Cardiac fibroblast (primary cell): ENCODE measurements around the gene CFAP97D2.

ENCODE experiments used
- DNase-seq, 2 donors: peaks; one replicate each; pipeline versions ENCODE4 v3.0.0 to v3.0.0-alpha.2; 2010; ENCODE audit warnings: low read depth in 2 of 2
- H3K4me3 ChIP-seq, 2 donors: replicated peaks in 1 of 2; 1 replicate in 1 of 2; 2 replicates in 1 of 2; pipeline ENCODE4 v1.5.1; 2011; ENCODE audit warnings: low read depth in 2 of 2, low read length in 2 of 2, mild to moderate bottlenecking in 2 of 2, moderate library complexity in 1 of 2
- TF ChIP-seq, protein P1 (sequence below): IDR thresholded peaks from one replicate; pipeline ENCODE4 v1.5.1; 2011; ENCODE audit warnings: low read depth, mild to moderate bottlenecking, low read length, inconsistent platforms

CFAP97D2 gene

GRCh38 chr13:114230117-114230516, 51.1 kb downstream of the CFAP97D2 start:
- TF ChIP-seq, protein P1, sequence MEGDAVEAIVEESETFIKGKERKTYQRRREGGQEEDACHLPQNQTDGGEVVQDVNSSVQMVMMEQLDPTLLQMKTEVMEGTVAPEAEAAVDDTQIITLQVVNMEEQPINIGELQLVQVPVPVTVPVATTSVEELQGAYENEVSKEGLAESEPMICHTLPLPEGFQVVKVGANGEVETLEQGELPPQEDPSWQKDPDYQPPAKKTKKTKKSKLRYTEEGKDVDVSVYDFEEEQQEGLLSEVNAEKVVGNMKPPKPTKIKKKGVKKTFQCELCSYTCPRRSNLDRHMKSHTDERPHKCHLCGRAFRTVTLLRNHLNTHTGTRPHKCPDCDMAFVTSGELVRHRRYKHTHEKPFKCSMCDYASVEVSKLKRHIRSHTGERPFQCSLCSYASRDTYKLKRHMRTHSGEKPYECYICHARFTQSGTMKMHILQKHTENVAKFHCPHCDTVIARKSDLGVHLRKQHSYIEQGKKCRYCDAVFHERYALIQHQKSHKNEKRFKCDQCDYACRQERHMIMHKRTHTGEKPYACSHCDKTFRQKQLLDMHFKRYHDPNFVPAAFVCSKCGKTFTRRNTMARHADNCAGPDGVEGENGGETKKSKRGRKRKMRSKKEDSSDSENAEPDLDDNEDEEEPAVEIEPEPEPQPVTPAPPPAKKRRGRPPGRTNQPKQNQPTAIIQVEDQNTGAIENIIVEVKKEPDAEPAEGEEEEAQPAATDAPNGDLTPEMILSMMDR: no peak
- H3K4me3 ChIP-seq: no peak overlapping the region
- no peak for DNase-seq

- DNase-seq: no peak
- H3K4me3 ChIP-seq: no peak overlapping the region
- TF ChIP-seq, protein P1: no peak
Observed at GRCh38 chr13:114230575-114230974, 51.5 kb downstream of the CFAP97D2 start.

DNA sequence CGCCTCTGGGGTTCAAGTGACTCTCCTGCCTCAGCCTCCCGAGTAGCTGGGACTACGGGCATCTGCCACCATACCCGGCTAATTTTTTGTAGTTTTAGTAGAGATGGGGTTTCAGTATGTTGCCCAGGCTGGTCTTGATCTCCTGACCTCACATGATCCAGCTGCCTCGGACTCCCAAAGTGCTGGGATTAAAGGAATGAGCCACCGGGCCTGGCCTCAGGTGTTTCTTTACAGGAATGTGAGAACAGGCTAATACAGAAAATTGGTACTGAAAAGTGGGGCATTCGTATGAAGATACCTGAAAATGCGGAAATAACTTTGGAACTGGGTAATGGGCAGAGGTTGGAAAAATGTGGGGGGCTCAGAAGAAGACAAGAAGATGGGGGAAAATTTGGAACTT, 52.8 kb downstream of the CFAP97D2 start:
- H3K4me3 ChIP-seq: no peak overlapping the region
- DNase-seq: no peak
- TF ChIP-seq, protein P1: no peak

DNA sequence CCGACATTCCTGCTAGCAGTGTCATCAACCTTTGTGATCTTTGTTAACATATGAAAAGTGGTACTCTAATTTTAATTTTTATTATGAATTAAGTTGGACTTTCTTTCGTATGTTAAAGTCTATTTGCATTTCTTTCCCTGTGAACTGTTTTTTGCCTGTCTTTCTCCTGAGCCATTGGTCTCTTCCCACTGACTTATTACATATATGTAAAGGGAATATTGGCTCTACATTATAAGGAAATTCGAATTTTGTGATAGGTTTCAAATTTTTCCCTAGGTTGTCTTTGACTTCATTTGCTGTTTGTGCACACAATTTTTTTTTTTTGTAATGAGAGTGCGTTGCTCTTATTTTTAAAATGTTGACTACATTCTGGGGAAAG, 55.2 kb downstream of the CFAP97D2 start:
- H3K4me3 ChIP-seq: peak overlapping the region; percentile 90 to 91
- DNase-seq: no peak
- TF ChIP-seq, protein P1: no peak

DNA sequence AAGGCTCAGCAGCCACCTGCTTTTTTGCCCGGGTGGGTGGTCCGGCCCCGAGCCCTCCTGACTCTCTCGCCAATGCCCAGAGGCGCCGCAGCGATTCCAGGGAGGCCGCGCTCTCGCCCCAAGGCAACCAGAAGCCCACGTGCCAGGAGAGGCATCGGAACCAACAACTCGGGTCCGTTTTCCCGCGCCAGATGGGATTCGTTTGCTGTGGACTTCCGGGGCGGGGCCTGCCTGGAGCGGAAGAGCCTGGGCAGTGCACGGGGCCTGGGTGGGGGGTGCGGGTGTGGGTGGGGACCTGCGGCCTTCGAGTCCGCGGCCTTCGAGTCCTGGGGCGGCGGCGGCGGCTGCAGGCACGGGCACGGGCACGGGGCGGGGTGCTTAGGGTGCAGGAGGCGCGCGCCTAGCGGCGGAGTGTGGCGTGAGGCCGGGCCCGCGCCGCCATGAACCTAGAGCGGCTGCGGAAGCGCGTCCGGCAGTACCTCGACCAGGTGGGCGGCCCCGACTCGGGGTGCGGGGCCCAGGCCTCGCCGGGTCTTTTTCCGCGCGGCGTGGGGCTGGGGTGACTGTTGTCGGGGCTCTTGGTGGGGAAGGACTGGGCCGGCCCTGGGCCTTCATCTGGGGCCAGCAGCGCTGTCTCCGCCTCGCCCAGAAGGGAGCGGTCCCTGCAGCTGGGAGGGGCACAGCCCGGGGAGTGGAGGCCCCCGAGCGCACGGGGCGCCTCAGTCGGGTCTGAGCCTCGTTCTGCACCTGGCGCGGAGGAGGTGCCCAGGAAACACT, 55.8 kb downstream of the CFAP97D2 start, which contains the start of gene CDC16:
Gene CDC16 (plus strand): TSS at position 253 of the 777 bp plus-strand sequence. CDS start 188 bp downstream, at position 441.
- peak; percentile 92 to 93 for DNase-seq
- peak within 1 kb of the TSS; percentile 90 to 91 for H3K4me3 ChIP-seq
- TF ChIP-seq, protein P1: no peak

DNA sequence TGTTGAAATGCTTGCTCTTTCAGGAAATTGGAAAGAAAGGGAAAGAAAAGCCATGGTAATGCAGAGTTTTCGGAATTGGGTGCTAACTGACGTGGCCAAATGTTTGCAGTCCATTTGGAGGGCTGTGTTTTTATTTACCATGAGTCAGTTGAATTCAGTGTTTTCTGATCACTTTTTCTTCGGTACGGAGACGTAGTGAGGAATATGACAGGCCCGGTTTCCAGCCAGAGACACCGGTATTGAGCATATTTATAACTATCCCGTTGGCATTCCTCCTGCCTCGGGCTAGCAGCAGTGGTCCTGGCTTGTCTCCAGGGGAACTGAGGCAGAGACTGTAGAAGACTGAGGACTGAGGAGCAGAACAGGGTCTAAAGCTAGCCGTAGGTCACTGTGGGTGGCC, 56.6 kb downstream of the CFAP97D2 start:
- H3K4me3 ChIP-seq: peak overlapping the region; percentile 90 to 91
- DNase-seq: no peak
- TF ChIP-seq, protein P1: no peak
